ENCODE data around the gene ASIC1.
"Not testable (repeated sequence)": the region's sequence is repeated elsewhere in the genome, so short reads cannot be mapped to it uniquely, and the experiment has no call there.

The ASIC1 gene

DNA sequence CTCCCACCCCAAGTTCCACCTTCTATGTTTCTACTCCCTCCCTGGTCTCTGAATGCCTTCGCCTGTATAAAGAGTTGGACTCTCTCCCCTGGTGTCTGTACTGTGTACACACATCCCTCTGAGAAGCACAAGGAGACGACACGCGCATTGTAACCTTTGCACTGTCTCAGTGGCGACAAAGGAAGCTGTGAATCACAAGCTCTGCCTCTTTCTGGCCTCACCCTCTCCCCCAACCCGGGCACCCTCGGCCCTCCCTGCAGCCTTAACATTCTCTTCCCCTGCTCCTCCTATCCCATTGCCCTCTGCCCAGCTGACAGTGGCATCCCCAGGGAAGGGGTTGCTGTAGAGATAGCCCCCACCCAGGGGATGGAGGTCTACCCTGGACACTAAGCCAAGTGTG is 25.2 kb downstream of the ASIC1 start:
- H3K4me1 ChIP-seq = no peaks in the 10 kb centered on the region
- no peaks in the 10 kb centered on the region for H3K27me3 ChIP-seq
- H3K4me3 ChIP-seq (ENCODE audit: low read depth, low read length) = no peak overlapping the region
- H3K9me3 ChIP-seq = no peaks in the 10 kb centered on the region
- H3K36me3 ChIP-seq = peaks cover 26% of the 10 kb centered on the region
- no peak for DNase-seq
- TF ChIP-seq CTCF (IDR thresholded peaks at IDR 0.05; ENCODE audit: low read depth, low read length) = no peak

- Histone ChIP-seq H3K36me3 (peaks cover 30% of the 10 kb centered on the region), H3K27me3 (no peaks in the 10 kb centered on the region), H3K9me3 (no peaks in the 10 kb centered on the region), H3K4me1 (no peaks in the 10 kb centered on the region), H3K4me3 (ENCODE audit: low read depth, low read length) (no peak overlapping the region)
- no peak for TF ChIP-seq CTCF (IDR thresholded peaks at IDR 0.05; ENCODE audit: low read depth, low read length)
- no peak for DNase-seq
Measured at GRCh38 chr12:50083301-50083700, 25.9 kb downstream of the ASIC1 start.

DNA sequence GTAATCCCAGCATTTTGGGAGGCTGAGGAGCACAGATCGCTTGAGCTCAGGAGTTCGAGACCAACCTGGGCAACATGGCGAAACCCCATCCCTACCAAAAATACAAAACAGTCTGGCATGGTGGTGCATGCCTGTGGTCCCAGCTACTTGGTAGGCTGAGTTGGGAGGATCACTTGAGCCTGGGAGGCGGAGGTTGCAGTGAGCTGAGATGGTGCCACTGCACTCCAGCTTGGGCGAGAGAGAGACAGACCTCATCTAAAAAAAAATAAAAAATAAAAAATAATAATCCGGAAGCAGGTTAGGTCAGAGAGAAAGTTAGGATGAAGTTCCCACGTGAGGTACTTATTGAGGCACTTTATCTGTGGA is 27.0 kb downstream of the ASIC1 start:
- not testable (repeated sequence) for H3K9me3 ChIP-seq, DNase-seq, H3K4me1 ChIP-seq, H3K27me3 ChIP-seq
- H3K4me3 ChIP-seq (ENCODE audit: low read depth, low read length) = peak overlapping the region; percentile 75
- peaks cover 33% of the 10 kb centered on the region for H3K36me3 ChIP-seq

DNA sequence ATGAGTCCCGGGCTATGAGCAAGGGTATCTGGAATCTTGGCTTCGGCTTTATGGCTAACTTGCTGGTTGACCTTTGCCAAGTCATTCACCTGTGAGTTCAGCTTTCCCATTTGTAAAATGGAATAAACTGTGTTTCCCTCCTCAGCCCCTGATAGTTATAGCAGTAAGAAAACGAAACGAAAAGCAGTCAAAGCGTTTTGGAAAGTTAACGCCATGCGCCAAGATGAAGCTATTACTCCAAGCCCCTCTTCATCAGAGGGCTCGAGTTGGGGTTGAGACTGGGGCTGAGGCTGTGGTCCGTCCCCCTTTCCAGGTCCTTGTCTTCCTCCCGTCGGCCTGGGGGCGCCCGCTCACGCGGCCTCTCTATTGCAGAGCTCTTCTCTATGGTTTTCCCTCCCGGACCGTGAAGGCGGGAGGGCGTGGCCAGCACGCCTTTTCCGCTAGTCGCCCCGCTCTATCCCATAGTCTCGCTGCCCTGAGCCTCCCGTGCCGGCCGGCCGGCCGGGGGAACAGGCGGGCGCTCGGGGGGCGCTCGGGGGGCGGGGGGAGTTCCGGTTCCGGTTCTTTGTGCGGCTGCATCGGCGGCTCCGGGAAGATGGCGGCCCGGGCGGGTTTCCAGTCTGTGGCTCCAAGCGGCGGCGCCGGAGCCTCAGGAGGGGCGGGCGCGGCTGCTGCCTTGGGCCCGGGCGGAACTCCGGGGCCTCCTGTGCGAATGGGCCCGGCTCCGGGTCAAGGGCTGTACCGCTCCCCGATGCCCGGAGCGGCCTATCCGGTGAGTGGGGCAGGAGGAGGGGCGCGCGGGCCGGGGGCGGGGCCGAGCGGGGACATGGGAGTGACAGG is 27.6 kb downstream of the ASIC1 start, which contains the start of gene SMARCD1:
Gene SMARCD1 (plus strand): TSS at position 568 of the 840 bp plus-strand sequence. CDS start 28 bp downstream, at position 596.
- TF ChIP-seq CTCF (IDR thresholded peaks at IDR 0.05; ENCODE audit: low read depth, low read length) = peak; percentile 64
- Histone ChIP-seq H3K4me1 (no peaks in the 10 kb centered on the region), H3K36me3 (peaks cover 37% of the 10 kb centered on the region), H3K27me3 (no peaks in the 10 kb centered on the region), H3K9me3 (no peaks in the 10 kb centered on the region), H3K4me3 (ENCODE audit: low read depth, low read length) (peak within 1 kb of the TSS; percentile 75)
- peak; percentile 97 for DNase-seq

DNA sequence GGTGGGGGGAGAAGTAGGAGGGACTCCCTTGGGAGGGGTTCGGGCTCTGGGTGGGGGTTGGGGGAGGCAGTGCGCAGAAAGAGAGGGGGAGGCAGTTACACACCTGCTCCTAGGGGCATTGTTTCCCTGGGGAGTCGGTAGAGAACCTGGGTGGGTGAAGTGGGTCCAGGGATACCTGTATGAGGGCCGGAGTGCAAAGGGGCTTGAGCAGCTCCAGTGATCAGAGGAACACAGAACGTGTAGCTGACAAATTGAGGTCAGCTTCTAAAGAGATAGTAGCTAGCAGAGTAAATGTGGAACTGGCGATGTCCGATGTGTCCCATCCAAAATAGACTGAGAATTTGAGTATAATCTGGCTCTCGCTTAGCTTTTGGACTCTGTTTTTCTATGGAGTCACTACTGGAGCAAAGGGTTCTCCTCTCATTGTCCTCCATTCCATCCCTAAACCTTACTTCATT is 28.2 kb downstream of the ASIC1 start:
- Histone ChIP-seq H3K4me3 (ENCODE audit: low read depth, low read length) (peak overlapping the region; percentile 75), H3K4me1 (no peaks in the 10 kb centered on the region), H3K27me3 (no peaks in the 10 kb centered on the region), H3K9me3 (no peaks in the 10 kb centered on the region), H3K36me3 (peaks cover 42% of the 10 kb centered on the region)
- DNase-seq = no peak
- TF ChIP-seq CTCF (IDR thresholded peaks at IDR 0.05; ENCODE audit: low read depth, low read length) = no peak

GRCh38 chr12:50086148-50086547 is 28.8 kb downstream of the ASIC1 start:
- DNase-seq = no peak
- TF ChIP-seq CTCF (IDR thresholded peaks at IDR 0.05; ENCODE audit: low read depth, low read length) = no peak
- Histone ChIP-seq H3K9me3 (no peaks in the 10 kb centered on the region), H3K4me3 (ENCODE audit: low read depth, low read length) (peak overlapping the region; percentile 75), H3K36me3 (peaks cover 46% of the 10 kb centered on the region), H3K4me1 (no peaks in the 10 kb centered on the region), H3K27me3 (no peaks in the 10 kb centered on the region)
